SK-N-MC (cell line): Measurements from ENCODE around the gene NPLOC4.

ENCODE experiments used
- DNase-seq: peaks from one replicate; pipeline ENCODE4 v3.0.0-alpha.2; 2011; ENCODE audit warnings: low read depth, low spot score
- H3K27ac ChIP-seq: fragments of 200-600 bp; sonication (generic); 2 replicates; pipeline ENCODE4 v1.5.1; 2016; ENCODE audit warnings: mixed run types
- H3K36me3 ChIP-seq: fragments of 200-600 bp; sonication (generic); 2 replicates; pipeline ENCODE4 v1.6.1; 2017; ENCODE audit warnings: antibody characterized with exemption, low read length, mixed read lengths; ENCODE audit not compliant: insufficient read depth
- H3K4me3 ChIP-seq: fragments of 200-600 bp; sonication (generic); 2 replicates; pipeline ENCODE4 v1.5.1; 2016
- H3K9ac ChIP-seq: fragments of 200-600 bp; sonication (generic); 2 replicates; pipeline ENCODE4 v1.8.0; 2017; ENCODE audit warnings: mixed run types, mixed read lengths; ENCODE audit not compliant: insufficient read length
- H3K9me3 ChIP-seq: fragments of 200-600 bp; sonication (generic); 2 replicates; pipeline ENCODE4 v1.6.1; 2017; ENCODE audit warnings: low read depth, mild to moderate bottlenecking, antibody characterized with exemption, low read length, moderate library complexity, mixed read lengths
- EZH2 ChIP-seq: fragments of 200-600 bp; sonication (generic); IDR thresholded peaks from one replicate; pipeline ENCODE4 v1.6.1; 2017; ENCODE audit warnings: antibody characterized with exemption
- FOXP2 ChIP-seq: optimal IDR thresholded peaks from 2 replicates; pipeline ENCODE3; 2011; ENCODE audit warnings: mild to moderate bottlenecking, moderate library complexity; ENCODE audit not compliant: insufficient read depth; ENCODE audit errors: extremely low read length, control extremely low read depth
- POLR2AphosphoS5 ChIP-seq: IDR thresholded peaks from 2 replicates; pipeline ENCODE4 v1.6.1; 2012; ENCODE audit warnings: mild to moderate bottlenecking, low read depth, low read length, borderline replicate concordance

The NPLOC4 gene

DNA sequence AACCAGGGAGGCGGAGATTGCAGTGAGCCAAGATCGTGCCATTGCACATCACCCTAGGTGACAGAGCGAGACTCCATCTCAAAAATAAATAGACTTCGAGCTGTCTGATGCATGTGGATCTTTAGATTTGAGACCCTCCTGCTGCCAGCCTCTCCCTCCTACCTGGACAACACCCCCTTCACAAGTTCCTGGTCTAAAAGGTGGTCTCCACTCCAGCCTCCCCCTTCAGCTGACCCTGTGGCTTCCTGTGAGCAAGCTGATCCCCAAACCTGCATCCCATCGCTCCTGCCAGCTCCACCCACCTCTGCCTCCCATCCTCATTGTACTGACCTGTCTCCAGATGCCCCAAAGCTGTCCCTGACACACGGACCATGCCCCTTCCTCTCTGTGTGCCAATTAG lies 57.6 kb downstream of the NPLOC4 start:
- TF ChIP-seq FOXP2 (no peak), POLR2AphosphoS5 (no peak), EZH2 (no peak)
- no peak for DNase-seq
- no peak overlapping the region for H3K27ac ChIP-seq
- no peaks in the 10 kb centered on the region for H3K9me3 ChIP-seq
- H3K9ac ChIP-seq: no peak overlapping the region
- H3K36me3 ChIP-seq: peaks cover 62% of the 10 kb centered on the region
- H3K4me3 ChIP-seq: no peak overlapping the region

GRCh38 chr17:81578561-81579225 lies 58.2 kb downstream of the NPLOC4 start:
- Histone ChIP-seq H3K27ac (no peak overlapping the region), H3K36me3 (peaks cover 62% of the 10 kb centered on the region), H3K4me3 (no peak overlapping the region), H3K9ac (no peak overlapping the region), H3K9me3 (no peaks in the 10 kb centered on the region)
- no peak for TF ChIP-seq POLR2AphosphoS5
- no peak for TF ChIP-seq FOXP2
- no peak for TF ChIP-seq EZH2
- DNase-seq: no peak

DNA sequence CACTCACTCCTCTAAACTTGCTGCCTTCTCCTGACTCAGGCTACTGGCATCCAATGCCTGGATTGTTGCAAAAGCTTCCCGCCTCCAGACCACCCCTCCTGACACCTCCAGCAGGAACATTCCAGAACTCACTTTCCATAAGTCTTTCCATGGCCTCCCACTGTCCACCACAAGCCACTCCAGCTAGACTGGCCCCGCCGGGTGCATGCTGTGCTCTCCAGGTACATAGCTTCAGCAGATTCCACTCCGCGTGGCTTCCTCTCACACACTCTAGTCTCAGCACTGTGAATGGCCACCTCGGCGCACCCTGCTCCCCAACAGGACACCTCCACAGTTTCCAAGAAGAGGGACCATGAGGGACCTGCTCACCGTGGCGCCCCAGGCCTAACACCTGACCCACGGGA lies 58.9 kb downstream of the NPLOC4 start:
- Histone ChIP-seq H3K9me3 (no peaks in the 10 kb centered on the region), H3K4me3 (no peak overlapping the region), H3K9ac (no peak overlapping the region), H3K27ac (no peak overlapping the region), H3K36me3 (peaks cover 57% of the 10 kb centered on the region)
- DNase-seq: no peak
- TF ChIP-seq POLR2AphosphoS5 (no peak), FOXP2 (no peak), EZH2 (no peak)

- DNase-seq: no peak
- no peak overlapping the region for H3K4me3 ChIP-seq
- no peak overlapping the region for H3K9ac ChIP-seq
- H3K36me3 ChIP-seq: peaks cover 54% of the 10 kb centered on the region
- H3K9me3 ChIP-seq: no peaks in the 10 kb centered on the region
- no peak overlapping the region for H3K27ac ChIP-seq
- TF ChIP-seq FOXP2 (no peak), EZH2 (no peak), POLR2AphosphoS5 (no peak)
Observed at GRCh38 chr17:81577278-81578000, 59.5 kb downstream of the NPLOC4 start.

DNA sequence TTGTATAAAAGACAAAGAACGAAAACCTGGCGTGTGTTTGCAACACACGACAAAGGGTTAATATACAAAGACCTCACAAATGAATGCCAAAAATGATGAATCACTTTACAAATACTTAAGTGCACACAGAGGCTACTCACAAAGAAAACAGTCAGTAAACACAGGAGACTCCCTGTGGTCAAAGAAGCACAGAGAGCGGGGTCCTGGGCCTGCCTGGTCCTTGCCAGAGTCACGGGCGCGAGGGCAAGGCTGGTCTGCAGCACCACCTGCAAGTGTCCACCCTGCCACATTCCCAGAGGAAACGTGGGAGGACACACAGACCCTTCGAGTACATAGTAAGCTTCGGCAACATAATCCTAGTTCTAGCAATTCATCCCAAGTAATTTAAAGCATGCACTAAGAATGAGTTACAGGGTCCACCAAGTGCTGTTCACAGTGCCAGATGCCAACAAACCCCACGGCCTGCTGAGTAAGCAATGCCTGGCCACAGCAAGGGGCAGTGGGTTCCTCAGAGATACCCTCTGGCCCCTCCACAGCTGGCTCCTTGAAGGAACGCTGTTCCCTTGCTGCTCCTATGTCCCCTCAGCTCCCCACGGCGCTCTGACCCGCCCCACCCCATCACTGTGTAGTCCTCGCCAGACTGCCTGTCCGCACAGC lies 60.2 kb downstream of the NPLOC4 start:
- H3K4me3 ChIP-seq: no peak overlapping the region
- DNase-seq: no peak
- H3K9ac ChIP-seq: no peak overlapping the region
- H3K36me3 ChIP-seq: peaks cover 51% of the 10 kb centered on the region
- peak overlapping the region; percentile 36; the same call in 1 of the 2 replicates for H3K27ac ChIP-seq
- TF ChIP-seq FOXP2: no peak
- TF ChIP-seq POLR2AphosphoS5: no peak
- no peak for TF ChIP-seq EZH2
- no peaks in the 10 kb centered on the region for H3K9me3 ChIP-seq

DNA sequence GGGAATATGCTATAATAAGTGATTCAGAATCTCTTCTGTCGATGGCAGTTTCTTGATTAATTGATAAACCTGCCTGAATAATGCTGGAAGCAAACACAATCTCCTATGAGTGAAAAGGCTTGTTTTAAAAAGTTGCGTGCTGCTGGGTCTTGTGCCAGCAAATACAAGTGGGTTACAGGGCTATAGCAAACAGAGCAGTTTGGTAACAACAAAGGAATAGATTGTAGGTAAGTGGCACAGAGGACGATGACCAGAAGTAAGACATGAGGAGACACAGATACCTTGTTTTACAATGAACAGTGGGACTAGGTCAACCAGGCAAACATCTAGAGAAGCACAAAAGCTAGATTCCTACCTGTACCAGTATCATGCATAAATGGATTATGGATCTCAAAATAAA lies 61.1 kb downstream of the NPLOC4 start:
- no peak overlapping the region for H3K9ac ChIP-seq
- no peaks in the 10 kb centered on the region for H3K9me3 ChIP-seq
- H3K27ac ChIP-seq: no peak overlapping the region
- TF ChIP-seq EZH2: no peak
- TF ChIP-seq POLR2AphosphoS5: no peak
- TF ChIP-seq FOXP2: no peak
- no peak for DNase-seq
- H3K4me3 ChIP-seq: no peak overlapping the region
- peaks cover 55% of the 10 kb centered on the region for H3K36me3 ChIP-seq

GRCh38 chr17:81574643-81574956 lies 62.3 kb downstream of the NPLOC4 start:
- Histone ChIP-seq H3K9me3 (no peaks in the 10 kb centered on the region), H3K36me3 (peaks cover 63% of the 10 kb centered on the region), H3K9ac (no peak overlapping the region), H3K27ac (peak overlapping the region; percentile 40; the same call in 1 of the 2 replicates), H3K4me3 (no peak overlapping the region)
- no peak for TF ChIP-seq EZH2
- TF ChIP-seq FOXP2: no peak
- TF ChIP-seq POLR2AphosphoS5: no peak
- DNase-seq: no peak

DNA sequence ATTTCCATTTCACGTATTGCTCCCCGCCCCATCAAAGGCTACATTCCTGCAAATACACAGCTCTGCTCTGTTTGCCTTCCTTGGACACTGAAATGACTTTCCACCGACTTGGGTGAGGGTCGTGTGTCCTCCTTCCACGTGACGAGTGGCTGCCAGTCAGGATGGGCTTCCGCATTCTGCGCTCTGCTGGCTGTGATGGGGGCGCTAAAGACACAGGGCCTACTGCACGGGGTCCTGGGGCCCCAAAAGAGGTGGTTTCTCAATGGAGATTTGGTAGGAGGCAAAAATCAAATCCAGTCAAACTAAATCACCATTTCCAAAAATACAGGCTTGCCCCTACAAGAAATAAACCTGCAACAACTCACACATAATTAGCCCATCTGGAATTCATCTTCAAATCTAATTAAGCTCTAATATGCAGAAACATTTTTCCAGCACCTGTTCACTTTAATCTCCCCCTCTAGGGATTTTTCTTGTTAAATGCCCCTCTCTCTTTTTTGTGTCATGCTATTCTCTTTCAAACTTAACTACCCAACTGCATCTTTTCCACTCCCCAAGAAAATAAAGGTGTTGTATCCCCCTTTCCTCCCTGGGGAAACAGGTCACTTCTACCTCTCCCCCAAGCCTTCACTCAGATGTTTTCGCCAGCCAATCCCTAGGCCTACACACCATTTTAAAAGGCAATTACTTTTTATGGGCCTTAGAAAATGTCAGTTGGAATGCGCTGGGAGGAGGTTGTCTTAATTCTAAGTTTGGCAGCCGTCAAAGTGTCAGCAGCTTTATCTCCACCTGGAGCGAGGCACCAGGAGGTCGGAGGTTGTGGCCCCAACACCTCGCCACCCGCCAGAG lies 62.9 kb downstream of the NPLOC4 start:
- Histone ChIP-seq H3K9me3 (no peaks in the 10 kb centered on the region), H3K27ac (peak overlapping the region; percentile 40), H3K4me3 (no peak overlapping the region)

More for the DNA sequence above, 62.9 kb downstream of the NPLOC4 start:
- DNase-seq: no peak
- Histone ChIP-seq H3K9ac (no peak overlapping the region), H3K36me3 (peaks cover 63% of the 10 kb centered on the region)
- TF ChIP-seq POLR2AphosphoS5 (no peak), EZH2 (no peak), FOXP2 (no peak)
